Activated T-helper 2 cell treated with anti-CD3 and anti-CD28 coated beads, Interferon-gamma antibody, Interleukin-2, Interleukin-4, amounts not matched to agents 10 μg/mL and 5 μg/mL and 100 μg/mL, durations not matched to agents 14 hours and 24 hours and 36 hours (primary cell): Measurements from ENCODE around the gene AFF1. TPM values are rescaled to one million over a fixed set of nuclear protein-coding genes. Genes with fewer than 3 reads are reported as not detected.

Experiments
- DNase-seq: peaks from one replicate; pipeline ENCODE4 v3.0.0; 2021; ENCODE audit warnings: low spot score
- H3K27ac Mint-ChIP-seq: one replicate; pipeline ENCODE4 v1.8.0; 2021; ENCODE audit warnings: mixed read lengths
- H3K27me3 Mint-ChIP-seq: one replicate; pipeline ENCODE4 v1.8.0; 2021; ENCODE audit warnings: low read depth, mixed read lengths
- H3K36me3 Mint-ChIP-seq: one replicate; pipeline ENCODE4 v1.8.0; 2021; ENCODE audit warnings: low read depth, mixed read lengths
- H3K4me1 Mint-ChIP-seq: one replicate; pipeline ENCODE4 v1.8.0; 2021; ENCODE audit warnings: low read depth, mixed read lengths
- H3K4me3 Mint-ChIP-seq: one replicate; pipeline ENCODE4 v1.8.0; 2021; ENCODE audit warnings: low read depth, mild to moderate bottlenecking, moderate library complexity, mixed read lengths
- H3K9me3 Mint-ChIP-seq: one replicate; pipeline ENCODE4 v1.8.0; 2021; ENCODE audit warnings: mixed read lengths
- intact Hi-C: fragments of 100-400 bp; cut with micrococcal nuclease; formaldehyde crosslinking; loops from one replicate; pipeline ENCODE4 v1.15.1; 2023
- total RNA-seq: library from RNA; stranded (reverse); gene quantifications from 2 replicates; pipeline ENCODE4 v1.2.3, GENCODE V29; 2022

AFF1 gene
- total RNA-seq, 1 donor from 2014 or later = 60.4 TPM

DNA sequence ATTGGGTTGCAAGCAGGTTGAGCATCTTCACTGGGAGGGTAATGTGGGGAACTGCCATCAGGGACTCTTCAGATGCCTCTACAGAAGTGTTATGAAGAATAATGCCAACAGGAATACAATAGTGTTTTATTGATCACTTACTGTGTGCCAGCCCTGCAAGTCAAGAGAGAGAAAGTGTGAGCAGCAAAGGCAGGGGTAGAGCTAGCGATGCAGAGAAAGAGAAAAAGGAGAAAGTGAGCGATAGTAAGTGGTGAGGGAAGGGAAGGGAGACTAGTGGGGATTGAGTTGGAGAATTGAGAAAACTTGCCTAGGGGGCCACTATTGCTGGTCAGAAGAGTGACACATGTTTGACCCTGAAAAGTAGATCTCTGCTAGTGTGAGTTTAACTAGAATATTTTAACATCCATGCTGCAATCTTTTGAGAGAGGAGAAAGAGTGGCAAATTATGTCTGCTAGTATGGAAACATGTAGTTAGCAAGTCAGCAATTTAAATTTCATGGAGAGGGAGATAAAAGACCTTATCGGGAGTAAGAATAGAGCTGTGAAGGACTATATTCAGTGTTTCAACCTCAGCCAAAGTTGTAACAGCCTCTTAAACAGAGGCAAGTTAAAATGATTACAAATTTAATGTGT is 12.2 kb downstream of the AFF1 start:
- peaks cover 31% of the 10 kb centered on the region for H3K4me1 Mint-ChIP-seq
- H3K27me3 Mint-ChIP-seq = no peaks in the 10 kb centered on the region
- no peaks in the 10 kb centered on the region for H3K9me3 Mint-ChIP-seq
- intact Hi-C loops = no loop called here
- H3K36me3 Mint-ChIP-seq = peaks cover 18% of the 10 kb centered on the region
- H3K4me3 Mint-ChIP-seq = no peak overlapping the region
- no peak for DNase-seq
- H3K27ac Mint-ChIP-seq = no peak overlapping the region

DNA sequence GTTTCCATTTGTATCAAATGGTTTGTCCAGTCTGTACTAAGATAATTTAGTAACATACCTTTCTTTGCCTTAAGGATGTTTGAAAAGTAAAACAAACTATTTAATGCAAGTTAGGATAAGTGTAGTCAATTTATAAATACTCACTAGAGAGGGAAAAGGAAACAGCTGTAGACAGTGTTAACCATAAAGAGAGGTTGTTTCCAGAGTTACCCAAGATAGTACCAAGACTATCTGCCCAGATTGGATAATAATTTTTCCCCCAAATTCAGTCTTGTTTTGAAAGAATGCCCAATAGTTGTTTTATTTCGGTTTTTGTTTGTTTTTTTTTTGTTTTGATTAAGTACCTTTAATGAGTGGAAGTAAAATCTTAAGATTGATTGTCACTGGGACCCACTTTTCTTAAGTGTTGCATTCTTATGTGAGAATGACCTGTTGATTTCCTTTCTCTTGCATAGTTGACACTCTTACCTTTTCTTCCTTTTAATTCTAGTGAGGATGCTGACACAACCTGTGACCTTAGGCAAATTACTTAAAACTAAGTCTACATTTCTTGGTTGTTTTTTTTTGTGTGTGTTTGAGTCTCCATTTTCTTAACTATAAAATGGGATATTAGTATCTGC is 12.8 kb downstream of the AFF1 start:
- H3K36me3 Mint-ChIP-seq = peaks cover 17% of the 10 kb centered on the region
- intact Hi-C loops = no loop called here
- no peaks in the 10 kb centered on the region for H3K27me3 Mint-ChIP-seq
- H3K27ac Mint-ChIP-seq = no peak overlapping the region
- no peak overlapping the region for H3K4me3 Mint-ChIP-seq
- no peaks in the 10 kb centered on the region for H3K9me3 Mint-ChIP-seq
- no peak for DNase-seq
- H3K4me1 Mint-ChIP-seq = peaks cover 30% of the 10 kb centered on the region

- no peak for DNase-seq
- Mint-ChIP-seq H3K36me3 (peaks cover 19% of the 10 kb centered on the region), H3K4me3 (no peak overlapping the region), H3K9me3 (no peaks in the 10 kb centered on the region), H3K27me3 (no peaks in the 10 kb centered on the region), H3K4me1 (peaks cover 30% of the 10 kb centered on the region), H3K27ac (no peak overlapping the region)
- intact Hi-C loops = no loop called here
Measured at GRCh38 chr4:86948276-86948675, 13.5 kb downstream of the AFF1 start.

DNA sequence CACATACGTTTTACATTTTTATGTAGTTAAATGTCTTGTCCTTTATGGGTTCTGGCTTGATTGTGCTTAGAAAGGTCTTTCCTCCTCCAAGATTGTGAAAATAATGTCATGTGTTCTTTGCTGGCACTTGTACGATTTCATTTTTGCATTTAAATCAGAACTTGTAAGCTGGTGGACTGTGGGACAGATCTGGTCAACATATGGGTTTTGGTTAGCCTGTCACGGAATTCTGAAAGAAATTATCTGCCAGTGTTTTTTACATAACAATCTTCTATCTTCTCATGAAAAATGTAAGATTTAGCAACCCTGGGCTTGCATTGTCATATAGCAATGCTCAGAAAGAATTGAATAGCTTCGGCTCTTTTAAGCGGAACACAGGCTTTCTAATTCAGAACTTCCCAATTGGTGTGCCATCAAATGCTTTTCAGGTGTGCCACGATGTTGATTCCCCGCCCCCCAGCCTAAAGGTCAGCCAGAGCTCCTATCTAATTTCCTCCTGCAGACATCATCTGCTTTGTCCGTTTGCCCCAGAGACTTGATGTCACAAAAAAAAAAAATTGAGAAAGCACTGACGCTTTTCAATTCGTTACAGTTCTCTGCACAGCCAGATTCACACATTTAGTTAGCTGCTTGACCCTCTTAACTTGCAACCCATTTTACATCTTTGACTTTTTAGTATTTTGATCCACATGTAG is 16.2 kb downstream of the AFF1 start:
- no peak overlapping the region for H3K4me3 Mint-ChIP-seq
- no peak for DNase-seq
- H3K27me3 Mint-ChIP-seq = no peaks in the 10 kb centered on the region
- intact Hi-C loops = no loop called here
- H3K27ac Mint-ChIP-seq = no peak overlapping the region
- peaks cover 35% of the 10 kb centered on the region for H3K36me3 Mint-ChIP-seq
- no peaks in the 10 kb centered on the region for H3K9me3 Mint-ChIP-seq
- H3K4me1 Mint-ChIP-seq = peaks cover 33% of the 10 kb centered on the region

GRCh38 chr4:86955888-86956451 is 21.2 kb downstream of the AFF1 start:
- intact Hi-C loops = no loop called here
- H3K9me3 Mint-ChIP-seq = no peaks in the 10 kb centered on the region
- H3K27ac Mint-ChIP-seq = no peak overlapping the region
- no peaks in the 10 kb centered on the region for H3K27me3 Mint-ChIP-seq
- H3K4me1 Mint-ChIP-seq = peaks cover 37% of the 10 kb centered on the region
- H3K4me3 Mint-ChIP-seq = no peak overlapping the region
- H3K36me3 Mint-ChIP-seq = peaks cover 47% of the 10 kb centered on the region
- DNase-seq = no peak

GRCh38 chr4:86957215-86957614 is 22.4 kb downstream of the AFF1 start:
- H3K36me3 Mint-ChIP-seq = peaks cover 41% of the 10 kb centered on the region
- peaks cover 44% of the 10 kb centered on the region for H3K4me1 Mint-ChIP-seq
- H3K4me3 Mint-ChIP-seq = no peak overlapping the region
- no peaks in the 10 kb centered on the region for H3K9me3 Mint-ChIP-seq
- peak overlapping the region; percentile 15 for H3K27ac Mint-ChIP-seq
- no peak for DNase-seq
- intact Hi-C loops = loop anchor here (1.0 kb wide), 1 partner anchor 18 kb away; no protein-coding TSS in a partner anchor
- no peaks in the 10 kb centered on the region for H3K27me3 Mint-ChIP-seq

GRCh38 chr4:86959588-86960500 is 25.0 kb downstream of the AFF1 start:
- Mint-ChIP-seq H3K27ac (no peak overlapping the region), H3K27me3 (no peaks in the 10 kb centered on the region), H3K9me3 (no peaks in the 10 kb centered on the region), H3K4me3 (no peak overlapping the region), H3K36me3 (peaks cover 41% of the 10 kb centered on the region), H3K4me1 (peaks cover 53% of the 10 kb centered on the region)
- intact Hi-C loops = no loop called here
- DNase-seq = no peak

DNA sequence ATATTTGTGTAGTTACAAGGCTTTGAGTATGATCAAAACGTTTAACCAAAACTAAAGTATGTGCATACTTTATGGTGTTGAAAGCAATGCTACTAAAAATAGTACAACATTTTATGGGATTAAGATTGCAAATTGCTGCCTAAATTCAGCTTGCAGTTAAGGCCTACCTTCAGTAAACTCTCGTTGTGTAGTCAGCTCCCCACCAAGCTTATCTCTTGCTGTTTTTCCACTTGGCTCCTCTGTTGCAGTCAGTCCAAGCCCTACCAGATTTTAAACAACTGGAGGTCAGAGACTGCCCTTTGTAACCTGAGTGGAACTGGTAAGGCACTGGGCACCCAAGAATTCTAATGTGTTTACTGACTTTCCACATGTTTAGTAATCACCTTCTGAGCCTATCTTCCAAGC is 25.7 kb downstream of the AFF1 start:
- Mint-ChIP-seq H3K9me3 (no peaks in the 10 kb centered on the region), H3K4me1 (peaks cover 53% of the 10 kb centered on the region), H3K36me3 (peaks cover 35% of the 10 kb centered on the region), H3K4me3 (no peak overlapping the region), H3K27ac (no peak overlapping the region), H3K27me3 (no peaks in the 10 kb centered on the region)
- intact Hi-C loops = no loop called here
- DNase-seq = no peak

- Mint-ChIP-seq H3K27ac (peak overlapping the region; percentile 66), H3K4me1 (peaks cover 48% of the 10 kb centered on the region), H3K4me3 (peak overlapping the region; percentile 50), H3K27me3 (no peaks in the 10 kb centered on the region), H3K36me3 (peaks cover 34% of the 10 kb centered on the region), H3K9me3 (no peaks in the 10 kb centered on the region)
- intact Hi-C loops = no loop called here
- no peak for DNase-seq
Measured at GRCh38 chr4:86961116-86961515, 26.3 kb downstream of the AFF1 start.

DNA sequence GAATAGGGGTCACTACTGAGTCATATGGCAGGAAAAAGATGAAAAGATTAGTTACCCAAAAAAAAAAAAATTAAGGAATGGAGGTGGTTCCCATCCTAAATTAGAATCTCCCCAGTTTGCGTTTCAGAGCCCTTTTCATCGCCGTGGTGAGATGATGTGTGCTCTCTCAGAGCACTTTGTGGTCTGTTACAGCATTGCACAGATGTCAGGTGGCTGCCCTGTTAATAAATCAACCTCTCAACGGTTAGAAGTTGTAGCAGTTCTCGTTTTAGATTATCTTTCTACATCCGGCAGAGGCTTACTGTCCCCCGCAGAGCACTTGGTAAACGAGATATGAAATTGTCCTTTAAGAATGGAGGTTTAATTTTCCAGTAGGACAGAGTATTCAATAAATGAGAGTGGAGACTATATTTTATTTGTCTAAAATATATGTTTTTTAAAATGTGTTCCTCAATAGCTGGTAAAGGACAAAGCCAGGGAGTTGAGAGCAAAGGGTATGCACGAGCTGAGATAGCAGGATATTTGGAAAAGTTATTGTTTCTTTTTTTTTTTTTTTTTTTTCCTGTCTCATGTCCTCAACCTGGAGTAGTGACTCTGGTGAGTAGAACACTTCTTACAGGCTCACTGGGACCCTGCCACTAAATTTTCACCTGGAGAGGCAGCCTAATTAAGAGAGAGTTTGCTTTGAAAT is 26.9 kb downstream of the AFF1 start:
- no peak for DNase-seq
- H3K36me3 Mint-ChIP-seq = peaks cover 32% of the 10 kb centered on the region
- H3K4me1 Mint-ChIP-seq = peaks cover 41% of the 10 kb centered on the region
- H3K27me3 Mint-ChIP-seq = no peaks in the 10 kb centered on the region
- H3K9me3 Mint-ChIP-seq = no peaks in the 10 kb centered on the region
- H3K4me3 Mint-ChIP-seq = peak overlapping the region; percentile 50
- H3K27ac Mint-ChIP-seq = peak overlapping the region; percentile 66
- intact Hi-C loops = loop anchor here (2.0 kb wide), 1 partner anchor 45 kb away; no protein-coding TSS in a partner anchor

DNA sequence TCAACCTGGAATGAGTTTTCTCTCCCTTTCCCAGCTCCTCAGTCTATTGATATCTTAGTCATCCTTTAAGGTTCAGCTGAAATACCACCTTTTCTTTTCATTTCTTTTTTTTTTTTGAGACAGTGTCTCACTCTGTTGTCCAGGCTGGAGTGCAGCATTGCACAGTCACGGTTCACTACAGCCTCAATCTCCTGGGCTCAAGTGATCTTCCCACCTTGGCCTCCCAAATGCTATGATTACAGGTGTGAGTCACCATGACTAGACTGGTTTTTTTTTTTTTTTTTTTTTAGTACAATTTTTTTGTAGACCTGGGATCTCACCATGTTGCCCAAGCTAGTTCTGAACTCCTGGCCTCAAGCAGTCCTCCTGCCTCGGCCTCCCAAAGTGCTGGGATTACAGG is 28.9 kb downstream of the AFF1 start:
- Mint-ChIP-seq H3K36me3 (peaks cover 25% of the 10 kb centered on the region), H3K4me3 (no peak overlapping the region), H3K4me1 (peaks cover 33% of the 10 kb centered on the region), H3K9me3 (no peaks in the 10 kb centered on the region), H3K27me3 (no peaks in the 10 kb centered on the region), H3K27ac (no peak overlapping the region)
- no peak for DNase-seq
- intact Hi-C loops = loop anchor here (2.0 kb wide), 1 partner anchor 43 kb away; no protein-coding TSS in a partner anchor
